T-helper 1 cell treated with Interleukin-12 subunit alpha and Interleukin-12 subunit beta and Interleukin-4 antibody, amounts not matched to agents 30 ng/mL and 1 ng/mL, for 36 hours (primary cell): ENCODE results near the gene TAF3. TPM values are rescaled to one million over a fixed set of nuclear protein-coding genes. Genes with fewer than 3 reads are reported as not detected.

ENCODE experiments used
- intact Hi-C: fragments of 100-400 bp; cut with micrococcal nuclease; formaldehyde crosslinking; loops from one replicate; pipeline ENCODE4 v1.15.1; 2024
- total RNA-seq: library from RNA; stranded (reverse); gene quantifications from 2 replicates; pipeline ENCODE4 v1.2.3, GENCODE V29; 2022

TAF3 gene
- total RNA-seq, 1 donor from 2014 or later: 16.6 TPM

GRCh38 chr10:7811000-7811399, 7.3 kb upstream of the TAF3 start:
- intact Hi-C loops: loop anchor here (10.0 kb wide), 1 partner anchor 594 kb away; no protein-coding TSS in a partner anchor

GRCh38 chr10:7811743-7812142, 6.6 kb upstream of the TAF3 start:
- intact Hi-C loops: loop anchor here (10.0 kb wide), 1 partner anchor 593 kb away; no protein-coding TSS in a partner anchor

- intact Hi-C loops: loop anchor here (10.0 kb wide), 1 partner anchor 591 kb away; no protein-coding TSS in a partner anchor
Measured at GRCh38 chr10:7813481-7813880, 4.8 kb upstream of the TAF3 start.

GRCh38 chr10:7817576-7817975, 729 bp upstream of the TAF3 start:
- intact Hi-C loops: loop anchor here (5.0 to 10.0 kb wide), 3 partner anchors 235 to 1485 kb away; partner anchors contain the start of gene GATA3

GRCh38 chr10:7817984-7818294, 366 bp upstream of the TAF3 start:
- intact Hi-C loops: loop anchor here (1.0 to 10.0 kb wide), 6 partner anchors 30 to 1484 kb away; partner anchors contain the start of genes ATP5F1C, GATA3 and SFMBT2

GRCh38 chr10:7819121-7819460, 786 bp downstream of the TAF3 start:
- intact Hi-C loops: loop anchor here (5.0 to 10.0 kb wide), 3 partner anchors 233 to 1483 kb away; partner anchors contain the start of gene GATA3

- intact Hi-C loops: no loop called here
Measured at GRCh38 chr10:7824251-7824650, 5.9 kb downstream of the TAF3 start.

GRCh38 chr10:7826971-7827370, 8.7 kb downstream of the TAF3 start:
- intact Hi-C loops: loop anchor here (2.0 kb wide), 1 partner anchor 62 kb away; no protein-coding TSS in a partner anchor

- intact Hi-C loops: no loop called here
Measured at GRCh38 chr10:7829289-7829834, 11.1 kb downstream of the TAF3 start.

GRCh38 chr10:7832060-7832459, 13.8 kb downstream of the TAF3 start:
- intact Hi-C loops: no loop called here

GRCh38 chr10:7833210-7833609, 14.9 kb downstream of the TAF3 start:
- intact Hi-C loops: no loop called here

- intact Hi-C loops: no loop called here
Measured at GRCh38 chr10:7834262-7834661, 16.0 kb downstream of the TAF3 start.

GRCh38 chr10:7836571-7836970, 18.3 kb downstream of the TAF3 start:
- intact Hi-C loops: no loop called here

- intact Hi-C loops: no loop called here
Measured at GRCh38 chr10:7846591-7846990, 28.3 kb downstream of the TAF3 start.

- intact Hi-C loops: loop anchor here (10.0 kb wide), 1 partner anchor 1141 kb away; no protein-coding TSS in a partner anchor
Measured at GRCh38 chr10:7853226-7853842, 35.0 kb downstream of the TAF3 start.

GRCh38 chr10:7853890-7854289, 35.6 kb downstream of the TAF3 start:
- intact Hi-C loops: loop anchor here (10.0 kb wide), 1 partner anchor 1141 kb away; no protein-coding TSS in a partner anchor

GRCh38 chr10:7855205-7855604, 36.9 kb downstream of the TAF3 start:
- intact Hi-C loops: loop anchor here (10.0 kb wide), 1 partner anchor 1140 kb away; no protein-coding TSS in a partner anchor

GRCh38 chr10:7856678-7857077, 38.4 kb downstream of the TAF3 start:
- intact Hi-C loops: loop anchor here (10.0 kb wide), 1 partner anchor 1138 kb away; no protein-coding TSS in a partner anchor

- intact Hi-C loops: loop anchor here (10.0 kb wide), 1 partner anchor 1138 kb away; no protein-coding TSS in a partner anchor
Measured at GRCh38 chr10:7857262-7857661, 39.0 kb downstream of the TAF3 start.

GRCh38 chr10:7861509-7862120, 43.3 kb downstream of the TAF3 start:
- intact Hi-C loops: no loop called here

GRCh38 chr10:7862121-7862514, 43.8 kb downstream of the TAF3 start:
- intact Hi-C loops: no loop called here

GRCh38 chr10:7866176-7866575, 47.9 kb downstream of the TAF3 start:
- intact Hi-C loops: no loop called here
